ENCODE data around the gene CPE. TPM values are rescaled to one million over a fixed set of nuclear protein-coding genes. Genes with fewer than 3 reads are reported as not detected.

The CPE gene
- polyA plus RNA-seq, 6 donors from 2014 or later = not detected

Other genes with a start within 250 kb of the CPE start
- 10 to 100 TPM in 3 of 6 donors, 1 to 10 TPM in 3; 2.6 to 17.6 (median 10.2) TPM for gene KLHL2, start 171.4 kb upstream of the CPE start, polyA plus RNA-seq (ENCODE audit: low read depth in 6 of 6)
- gene MSMO1, start 51.3 kb upstream of the CPE start, polyA plus RNA-seq (ENCODE audit: low read depth in 6 of 6) = 10 to 100 TPM; 14.3 to 32.7 (median 22.8) TPM